DND-41 (cell line): ENCODE measurements around the gene CCDC121.

Experiments used
- ATAC-seq: fragments of 200-7000 bp; cut with Tn5 transposase; 3 replicates; pipeline ENCODE4 v1.9.1; 2021; ENCODE audit warnings: low read depth; ENCODE audit not compliant: insufficient read depth
- DNase-seq: peaks from one replicate; pipeline ENCODE4 v3.0.0-alpha.2; 2020
- H2AFZ ChIP-seq: 2 replicates; pipeline ENCODE4 v1.6.0; 2012; ENCODE audit warnings: low read depth, low read length
- H3K27ac ChIP-seq: 2 replicates; pipeline ENCODE4 v1.5.1; 2012; ENCODE audit warnings: low read length, inconsistent platforms
- H3K27me3 ChIP-seq: fragments of 200-600 bp; sonication (generic); 2 replicates; pipeline ENCODE4 v1.6.0; 2012; ENCODE audit warnings: low read length, mild to moderate bottlenecking, inconsistent platforms; ENCODE audit not compliant: insufficient read depth, poor library complexity
- H3K36me3 ChIP-seq: 2 replicates; pipeline ENCODE4 v1.5.1; 2012; ENCODE audit warnings: low read length, inconsistent platforms; ENCODE audit not compliant: insufficient read depth
- H3K4me1 ChIP-seq: 2 replicates; pipeline ENCODE4 v1.5.1; 2012; ENCODE audit warnings: mild to moderate bottlenecking, low read length; ENCODE audit not compliant: insufficient read depth
- H3K4me2 ChIP-seq: 2 replicates; pipeline ENCODE4 v1.6.0; 2012; ENCODE audit warnings: mild to moderate bottlenecking, moderate library complexity, low read length, inconsistent platforms; ENCODE audit not compliant: insufficient read depth
- H3K4me3 ChIP-seq, 2 experiments: fragments of 200-600 bp in 1 of 2; shearing (Covaris generic) in 1 of 2; 2 replicates each; pipeline ENCODE4 v1.5.1; 2012 to 2016; ENCODE audit warnings: inconsistent platforms in 2 of 2, low read length in 2 of 2, mild to moderate bottlenecking in 2 of 2, low read depth in 1 of 2, moderate library complexity in 1 of 2
- H3K79me2 ChIP-seq: 2 replicates; pipeline ENCODE4 v1.6.0; 2012; ENCODE audit warnings: low read length, inconsistent platforms; ENCODE audit not compliant: insufficient read depth
- H3K9ac ChIP-seq: 2 replicates; pipeline ENCODE4 v1.6.0; 2012; ENCODE audit warnings: low read depth, mild to moderate bottlenecking, inconsistent platforms, low read length, moderate library complexity
- H3K9me3 ChIP-seq: 2 replicates; pipeline ENCODE4 v1.5.1; 2012; ENCODE audit warnings: low read length, moderate library complexity, mild to moderate bottlenecking, inconsistent platforms; ENCODE audit not compliant: insufficient read depth, severe bottlenecking
- H4K20me1 ChIP-seq: 2 replicates; pipeline ENCODE4 v1.6.0; 2012; ENCODE audit warnings: low read length; ENCODE audit not compliant: insufficient read depth
- EZH2 ChIP-seq: IDR thresholded peaks from 3 replicates; pipeline ENCODE4 v1.6.1; 2012; ENCODE audit warnings: borderline replicate concordance, low read depth, mild to moderate bottlenecking, moderate library complexity, low read length, inconsistent platforms; ENCODE audit not compliant: severe bottlenecking
- TF ChIP-seq, protein P1 (sequence below): IDR thresholded peaks from 2 replicates; pipeline ENCODE4 v1.5.1; 2012; ENCODE audit warnings: borderline replicate concordance, low read length, moderate library complexity, mild to moderate bottlenecking; ENCODE audit not compliant: poor library complexity, severe bottlenecking; ENCODE audit errors: extremely low read depth

The CCDC121 gene

DNA sequence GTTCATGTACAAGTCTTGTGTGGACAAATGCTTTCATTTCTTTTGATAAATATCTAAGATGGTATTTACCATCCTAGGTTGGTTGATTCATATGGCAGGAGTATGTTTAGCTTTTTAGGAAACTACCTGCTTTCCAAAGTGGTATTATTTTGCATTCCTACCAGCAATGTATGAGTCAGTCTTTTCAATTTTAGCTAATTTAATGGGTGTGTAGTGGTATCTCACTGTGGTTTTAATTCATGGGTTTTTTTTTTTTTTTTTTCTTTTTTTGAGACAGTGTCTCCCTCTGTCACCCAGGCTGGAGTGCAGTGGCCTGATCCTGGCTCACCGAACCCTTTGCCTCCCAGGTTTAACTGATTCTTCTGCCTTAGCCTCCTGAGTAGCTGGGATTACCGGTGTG is 41.8 kb downstream of the CCDC121 start:
- Histone ChIP-seq H2AFZ (no peak overlapping the region), H3K4me3 (no peak overlapping the region), H3K9me3 (peaks cover 12% of the 10 kb centered on the region), H3K79me2 (peaks cover 90% of the 10 kb centered on the region), H4K20me1 (peaks cover 5% of the 10 kb centered on the region; the same call in 1 of the 2 replicates), H3K36me3 (no peaks in the 10 kb centered on the region), H3K4me1 (peaks cover 25% of the 10 kb centered on the region), H3K9ac (no peak overlapping the region), H3K27ac (no peak overlapping the region), H3K27me3 (peaks cover 3% of the 10 kb centered on the region), H3K4me2 (no peak overlapping the region)
- no peak for DNase-seq
- ATAC-seq: no peak
- TF ChIP-seq EZH2: no peak
- TF ChIP-seq, protein P1, sequence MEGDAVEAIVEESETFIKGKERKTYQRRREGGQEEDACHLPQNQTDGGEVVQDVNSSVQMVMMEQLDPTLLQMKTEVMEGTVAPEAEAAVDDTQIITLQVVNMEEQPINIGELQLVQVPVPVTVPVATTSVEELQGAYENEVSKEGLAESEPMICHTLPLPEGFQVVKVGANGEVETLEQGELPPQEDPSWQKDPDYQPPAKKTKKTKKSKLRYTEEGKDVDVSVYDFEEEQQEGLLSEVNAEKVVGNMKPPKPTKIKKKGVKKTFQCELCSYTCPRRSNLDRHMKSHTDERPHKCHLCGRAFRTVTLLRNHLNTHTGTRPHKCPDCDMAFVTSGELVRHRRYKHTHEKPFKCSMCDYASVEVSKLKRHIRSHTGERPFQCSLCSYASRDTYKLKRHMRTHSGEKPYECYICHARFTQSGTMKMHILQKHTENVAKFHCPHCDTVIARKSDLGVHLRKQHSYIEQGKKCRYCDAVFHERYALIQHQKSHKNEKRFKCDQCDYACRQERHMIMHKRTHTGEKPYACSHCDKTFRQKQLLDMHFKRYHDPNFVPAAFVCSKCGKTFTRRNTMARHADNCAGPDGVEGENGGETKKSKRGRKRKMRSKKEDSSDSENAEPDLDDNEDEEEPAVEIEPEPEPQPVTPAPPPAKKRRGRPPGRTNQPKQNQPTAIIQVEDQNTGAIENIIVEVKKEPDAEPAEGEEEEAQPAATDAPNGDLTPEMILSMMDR: no peak

DNA sequence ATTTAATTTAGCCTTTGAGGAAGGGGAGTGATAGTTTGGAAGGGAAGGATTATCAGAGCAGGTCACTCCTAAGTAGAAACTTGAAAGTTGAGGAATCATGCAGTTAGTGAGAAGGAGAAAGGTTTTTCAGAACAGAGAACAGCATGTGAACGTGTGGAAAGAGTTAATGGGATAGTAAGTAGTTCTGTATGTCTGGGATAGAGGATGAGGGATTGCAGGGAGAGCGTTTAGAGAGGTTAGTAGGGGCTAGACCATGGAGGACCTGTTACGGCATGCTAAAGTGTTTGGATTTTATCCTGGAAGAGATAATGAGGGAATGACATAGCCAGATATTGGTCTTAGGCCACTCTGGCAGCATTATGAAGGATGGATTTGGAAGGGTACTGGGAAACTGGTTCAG is 44.2 kb downstream of the CCDC121 start:
- H3K4me3 ChIP-seq: peak overlapping the region in 1 of 2 experiments; percentile 61; a peak in 3 of 4 replicates
- H3K79me2 ChIP-seq: peaks cover 66% of the 10 kb centered on the region
- H3K4me2 ChIP-seq: peak overlapping the region; percentile 78
- no peaks in the 10 kb centered on the region for H3K9me3 ChIP-seq
- ATAC-seq (no peak), DNase-seq (no peak)
- TF ChIP-seq, protein P1: no peak
- TF ChIP-seq EZH2: no peak
- no peak overlapping the region for H3K9ac ChIP-seq
- no peaks in the 10 kb centered on the region for H3K36me3 ChIP-seq
- peaks cover 5% of the 10 kb centered on the region; the same call in 1 of the 2 replicates for H4K20me1 ChIP-seq
- H3K4me1 ChIP-seq: peaks cover 25% of the 10 kb centered on the region
- H3K27me3 ChIP-seq: peaks cover 3% of the 10 kb centered on the region
- H3K27ac ChIP-seq: no peak overlapping the region
- no peak overlapping the region for H2AFZ ChIP-seq

DNA sequence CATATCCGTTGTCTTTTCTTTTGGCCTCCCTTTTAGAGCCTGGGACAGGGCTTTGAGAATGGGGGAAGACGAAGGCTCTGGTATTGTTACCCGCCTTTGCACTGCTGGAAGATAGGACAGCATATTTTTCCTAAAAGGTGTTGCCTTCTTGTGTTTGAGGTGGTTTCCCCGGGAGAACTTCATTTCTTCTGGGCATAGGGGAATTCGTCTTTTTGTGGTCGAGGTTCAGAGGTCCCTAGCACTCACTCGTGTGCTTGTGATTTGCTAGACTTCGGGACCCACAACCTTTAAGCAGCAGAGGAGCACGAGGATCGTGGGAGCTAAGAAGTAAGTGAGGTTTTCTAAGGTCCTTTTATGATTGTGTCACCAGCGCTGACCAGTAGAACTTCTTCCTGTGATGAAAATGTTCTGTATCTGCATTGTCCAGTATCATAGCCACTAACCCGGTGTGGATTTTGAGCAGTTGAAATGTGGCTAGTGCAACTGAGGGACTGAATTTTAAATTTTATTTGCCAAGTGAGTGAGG is 45.4 kb downstream of the CCDC121 start:
- peaks cover 5% of the 10 kb centered on the region; the same call in 1 of the 2 replicates for H4K20me1 ChIP-seq
- no peaks in the 10 kb centered on the region for H3K36me3 ChIP-seq
- H2AFZ ChIP-seq: peak overlapping the region; percentile 77
- H3K4me3 ChIP-seq: peak overlapping the region; percentile 25 to 61; a peak in 3 of 4 replicates
- peaks cover 55% of the 10 kb centered on the region for H3K79me2 ChIP-seq
- H3K9ac ChIP-seq: peak overlapping the region; percentile 53
- TF ChIP-seq, protein P1: no peak
- TF ChIP-seq EZH2: no peak
- ATAC-seq (peak; percentile 12; the same call in 1 of the 3 replicates), DNase-seq (no peak)
- H3K27ac ChIP-seq: peak overlapping the region; percentile 56
- H3K4me1 ChIP-seq: peaks cover 25% of the 10 kb centered on the region
- H3K27me3 ChIP-seq: peaks cover 3% of the 10 kb centered on the region
- H3K4me2 ChIP-seq: peak overlapping the region; percentile 78
- no peaks in the 10 kb centered on the region for H3K9me3 ChIP-seq
